Measurements from ENCODE around the gene CXCL3.

GRCh38 chr4:74081035-74081434 lies 42.5 kb upstream of the CXCL3 start:
- no peak for TF ChIP-seq CTCF (IDR thresholded peaks at IDR 0.05 in 2 of 3, conservative IDR thresholded peaks at IDR 0.05 in 1 of 3; ENCODE audit: borderline replicate concordance in 1 of 3, insufficient read depth in 1 of 3, low read depth in 2 of 3, low read length in 2 of 3)
- TF ChIP-seq ZBTB33 (IDR thresholded peaks at IDR 0.05; ENCODE audit: extremely low read depth, insufficient replicate concordance, low read length), result no peak
- no peak for TF ChIP-seq POLR2A (IDR thresholded peaks at IDR 0.05; ENCODE audit: borderline replicate concordance, extremely low read depth, insufficient read depth, insufficient read length)
- TF ChIP-seq SIN3A (IDR thresholded peaks at IDR 0.05; ENCODE audit: low read depth), result no peak
- TF ChIP-seq POLR2AphosphoS5 (IDR thresholded peaks at IDR 0.05; ENCODE audit: low read depth, low read length), result no peak
- TF ChIP-seq EZH2phosphoT487 (IDR thresholded peaks at IDR 0.05; ENCODE audit: borderline replicate concordance), result no peak
- TF ChIP-seq SP1 (IDR thresholded peaks at IDR 0.05; ENCODE audit: low read depth), result no peak

Data from HCT116 (cell line).